ENCODE measurements around the gene CCDC92B.
A peak's percentile ranks its signal among the peaks of the same experiment; 100 is the strongest.
"Not testable (repeated sequence)": the region's sequence is repeated elsewhere in the genome, so short reads cannot be mapped to it uniquely, and the experiment has no call there.

CCDC92B gene

DNA sequence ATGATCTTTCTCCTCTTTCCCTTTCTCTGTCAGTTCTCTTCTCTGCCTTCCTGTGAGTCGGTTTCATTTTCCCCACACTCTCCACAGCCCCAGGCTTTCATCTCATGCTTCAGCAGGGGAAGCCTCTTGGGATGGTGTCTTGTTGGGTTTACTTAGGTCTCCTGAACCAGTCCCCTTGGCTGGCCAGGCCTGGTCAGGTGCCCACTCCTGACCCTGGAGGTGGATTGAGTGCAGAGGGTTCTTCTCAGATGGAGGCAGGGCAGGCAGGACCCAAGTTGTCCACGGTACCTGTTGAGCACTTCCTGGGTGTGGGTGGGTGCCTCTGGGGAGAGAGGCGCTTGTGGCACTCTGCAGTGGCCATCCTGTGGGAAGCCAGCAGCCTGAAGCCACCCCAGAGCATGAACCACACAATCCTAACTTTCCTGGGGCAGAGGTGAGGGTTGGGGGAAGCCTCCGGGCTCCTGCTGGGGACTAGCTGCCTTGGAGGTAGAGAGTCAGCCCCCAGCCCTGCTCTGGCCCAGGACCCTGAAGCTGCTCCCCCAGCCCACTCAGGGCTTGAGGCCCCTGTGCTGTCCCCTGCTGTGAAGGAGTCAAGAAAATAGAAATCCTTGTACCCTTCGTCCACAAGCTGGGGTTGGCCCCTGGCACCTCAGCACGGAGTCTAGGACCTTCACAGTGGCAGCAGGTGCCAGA lies 44.8 kb upstream of the CCDC92B start:
- Histone ChIP-seq H4K20me1 (peaks cover 0 to 17% (median 15%) of the 10 kb centered on the region in 11 experiments; a peak in 16 of 22 replicates), H3K4me1 (peaks cover 85 to 97% (median 91%) of the 10 kb centered on the region in 10 experiments), H3K9me3 (replicated peaks in 1 of 11) (no peaks in the 10 kb centered on the region), H3K4me3 (peak overlapping the region in 9 of 10 experiments; percentile 12 to 83 (median 75); a peak in 14 of 20 replicates), H3K36me3 (no peaks in the 10 kb centered on the region), H3K27ac (peak overlapping the region in 10 of 11 experiments; percentile 23 to 98 (median 94); a peak in 20 of 22 replicates), H3K9ac (peak overlapping the region; percentile 16 to 88 (median 83); a peak in 20 of 22 replicates), H3K27me3 (no peaks in the 10 kb centered on the region), H3K4me2 (peak overlapping the region; percentile 92 to 100 (median 98))
- TF ChIP-seq Cebpa-rat (IDR thresholded peaks at IDR 0.05) = no peak

DNA sequence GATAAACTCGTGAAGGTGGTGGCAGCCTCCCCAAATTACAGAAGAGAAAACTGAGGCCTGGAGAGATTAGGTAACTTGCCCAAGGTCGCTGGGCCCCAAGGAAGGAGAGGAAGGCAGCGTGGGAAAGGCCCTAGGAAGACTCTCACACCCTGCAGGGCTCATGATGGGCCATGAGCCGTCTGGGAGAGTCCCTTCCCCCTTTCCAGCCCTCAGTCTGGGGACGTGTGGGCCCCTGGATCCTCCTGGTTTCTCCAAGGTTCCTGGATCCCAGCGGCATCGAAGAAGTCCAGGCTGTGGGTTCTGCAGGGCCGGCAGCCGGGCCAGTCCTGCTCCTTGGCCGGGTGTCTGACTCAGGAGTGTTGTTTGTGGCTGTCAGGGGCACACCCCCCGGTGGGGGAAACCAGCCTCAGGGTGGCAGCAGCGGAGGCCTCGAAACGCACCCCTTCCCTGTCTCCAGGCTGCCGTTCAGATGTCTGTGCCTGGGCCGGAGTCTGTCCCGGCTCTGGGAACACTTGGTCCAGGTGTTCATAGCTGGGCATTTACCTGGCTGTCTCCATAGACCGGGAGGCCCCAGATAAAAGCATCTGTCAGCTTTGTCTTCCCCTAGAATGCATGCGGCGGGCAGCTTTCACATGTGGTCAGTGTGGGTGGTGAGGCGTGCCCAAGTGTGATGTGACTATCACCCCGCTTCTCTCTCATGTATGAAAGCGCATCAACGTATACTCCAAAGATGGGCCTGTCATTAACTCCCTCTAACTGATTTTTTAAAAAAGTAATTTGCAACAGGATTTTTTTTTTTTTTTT lies 43.1 kb upstream of the CCDC92B start:
- H3K4me3 ChIP-seq = peak overlapping the region in 5 of 10 experiments; percentile 3 to 29 (median 12); a peak in 9 of 20 replicates
- peak overlapping the region; percentile 92 to 100 (median 98) for H3K4me2 ChIP-seq
- peak overlapping the region; percentile 23 to 88 (median 82); a peak in 21 of 22 replicates for H3K9ac ChIP-seq
- no peaks in the 10 kb centered on the region for H3K36me3 ChIP-seq
- peak overlapping the region; percentile 49 to 98 (median 93); a peak in 21 of 22 replicates for H3K27ac ChIP-seq
- peaks cover 72 to 97% (median 88%) of the 10 kb centered on the region in 10 experiments for H3K4me1 ChIP-seq
- H4K20me1 ChIP-seq = peaks cover 0 to 1% (median under 1%) of the 10 kb centered on the region in 11 experiments; a peak in 6 of 22 replicates
- no peak for TF ChIP-seq Cebpa-rat (IDR thresholded peaks at IDR 0.05)
- H3K27me3 ChIP-seq = no peaks in the 10 kb centered on the region
- no peaks in the 10 kb centered on the region for H3K9me3 ChIP-seq (replicated peaks in 1 of 11)

DNA sequence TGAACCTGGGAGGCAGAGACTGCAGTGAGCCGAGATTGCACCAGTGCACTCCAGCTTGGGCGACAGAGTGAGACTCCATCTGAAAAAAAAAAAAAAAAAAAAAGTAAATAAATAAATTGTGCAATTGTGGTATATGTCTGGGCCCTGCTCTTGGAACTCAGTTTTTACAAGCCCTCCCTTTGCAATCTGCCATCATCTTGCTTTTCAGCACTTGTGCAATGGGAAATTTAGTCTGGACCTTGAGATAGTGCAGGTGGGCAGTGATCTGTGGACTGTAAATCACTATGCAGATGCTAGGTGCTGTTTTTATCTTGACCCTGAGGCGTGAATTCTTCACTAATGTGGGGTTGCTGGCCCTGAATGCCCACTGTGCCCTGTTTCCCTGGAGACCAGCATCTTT lies 40.2 kb upstream of the CCDC92B start:
- H3K27ac ChIP-seq = peak overlapping the region in 10 of 11 experiments; percentile 76 to 98 (median 94); a peak in 18 of 22 replicates
- H3K4me3 ChIP-seq = peak overlapping the region in 4 of 10 experiments; percentile 20 to 60 (median 36); a peak in 3 of 20 replicates
- H3K27me3 ChIP-seq = no peaks in the 10 kb centered on the region
- peak overlapping the region in 9 of 11 experiments; percentile 71 to 88 (median 82); a peak in 17 of 22 replicates for H3K9ac ChIP-seq
- H3K4me1 ChIP-seq = peaks cover 66 to 99% (median 93%) of the 10 kb centered on the region in 10 experiments
- no peaks in the 10 kb centered on the region for H3K36me3 ChIP-seq
- H4K20me1 ChIP-seq = no peaks in the 10 kb centered on the region
- H3K9me3 ChIP-seq (replicated peaks in 1 of 11) = no peaks in the 10 kb centered on the region
- peak in 7 of 11 experiments; percentile 48 to 95 (median 75); a peak in 13 of 22 replicates for TF ChIP-seq Cebpa-rat (IDR thresholded peaks at IDR 0.05)
- peak overlapping the region; percentile 86 to 100 (median 98) for H3K4me2 ChIP-seq

DNA sequence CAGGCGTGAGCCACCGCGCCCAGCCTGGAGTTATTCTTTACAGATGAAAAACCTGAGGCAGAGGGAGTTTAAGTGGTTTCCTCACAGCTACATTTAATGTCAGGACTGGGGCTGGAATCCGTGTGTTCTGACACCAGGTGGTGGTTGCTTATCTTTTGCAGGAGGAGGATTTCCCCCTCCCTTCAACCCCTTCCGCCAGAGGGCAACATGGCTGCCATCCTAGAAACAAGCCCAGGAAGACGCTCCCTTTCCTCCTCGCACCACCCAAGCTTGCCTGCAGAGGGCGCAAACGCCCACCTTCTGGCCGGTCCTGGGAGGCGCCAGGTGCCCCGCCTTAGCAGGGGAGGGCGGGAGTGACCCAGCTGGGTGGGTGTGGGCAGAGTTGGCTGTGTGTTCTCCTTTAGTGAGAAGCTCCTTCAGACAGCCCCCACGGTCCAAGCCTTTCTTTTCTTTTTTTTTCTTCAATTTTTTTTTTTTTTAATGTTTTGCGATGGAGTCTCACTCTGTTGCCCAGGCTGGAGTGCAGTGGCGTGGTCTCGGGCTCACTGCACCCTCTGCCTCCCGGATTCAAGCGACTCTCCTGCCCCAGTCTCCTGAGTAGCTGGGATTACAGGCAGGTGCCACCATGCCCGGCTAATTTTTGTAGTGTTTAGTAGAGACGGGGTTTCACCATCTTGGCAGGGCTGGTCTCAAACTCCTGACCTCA lies 36.9 kb upstream of the CCDC92B start:
- peak overlapping the region in 10 of 11 experiments; percentile 53 to 98 (median 84); a peak in 20 of 22 replicates for H3K27ac ChIP-seq
- no peaks in the 10 kb centered on the region for H3K36me3 ChIP-seq
- peak overlapping the region in 10 of 11 experiments; percentile 20 to 70 (median 58); a peak in 14 of 22 replicates for H3K9ac ChIP-seq
- H3K4me1 ChIP-seq = peaks cover 56 to 86% (median 76%) of the 10 kb centered on the region in 10 experiments
- H3K27me3 ChIP-seq = no peaks in the 10 kb centered on the region
- peaks cover 0 to 4% (median 0%) of the 10 kb centered on the region in 11 experiments; a peak in 1 of 22 replicates for H3K9me3 ChIP-seq (replicated peaks in 1 of 11)
- no peaks in the 10 kb centered on the region for H4K20me1 ChIP-seq
- H3K4me2 ChIP-seq = peak overlapping the region; percentile 69 to 82 (median 71)
- TF ChIP-seq Cebpa-rat (IDR thresholded peaks at IDR 0.05) = no peak
- peak overlapping the region in 3 of 10 experiments; percentile 21 to 38 (median 25); a peak in 5 of 20 replicates for H3K4me3 ChIP-seq

DNA sequence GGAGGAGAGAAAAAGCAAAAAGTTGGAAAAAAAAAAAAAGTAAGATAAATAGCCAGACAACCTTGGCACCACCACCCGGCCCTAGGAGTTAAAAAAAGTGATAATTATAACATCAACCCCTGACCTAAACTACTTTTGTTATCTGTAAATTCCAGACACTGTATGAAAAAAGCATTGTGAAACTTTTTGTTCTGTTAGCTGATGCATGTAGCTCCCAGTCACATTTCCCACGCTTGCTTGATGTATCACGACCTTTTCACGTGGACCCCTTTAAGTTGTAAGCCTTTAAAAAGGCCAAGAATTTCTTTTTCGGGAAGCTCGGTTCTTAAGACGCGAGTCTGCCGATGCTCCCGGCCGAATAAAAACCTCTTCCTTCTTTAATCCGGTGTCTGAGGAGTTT lies 35.9 kb upstream of the CCDC92B start:
- H3K4me1 ChIP-seq = peaks cover 47 to 85% (median 74%) of the 10 kb centered on the region in 10 experiments
- H3K4me3 ChIP-seq; H3K27me3 ChIP-seq; H3K9me3 ChIP-seq (replicated peaks in 1 of 11); H3K36me3 ChIP-seq; H4K20me1 ChIP-seq: not testable (repeated sequence)
- peak overlapping the region in 4 of 11 experiments; percentile 50 to 74 (median 70); a peak in 4 of 22 replicates for H3K4me2 ChIP-seq
- peak overlapping the region in 8 of 11 experiments; percentile 63 to 98 (median 83); a peak in 15 of 22 replicates for H3K27ac ChIP-seq
- peak overlapping the region in 4 of 11 experiments; percentile 20 to 48 (median 36); a peak in 6 of 22 replicates for H3K9ac ChIP-seq

DNA sequence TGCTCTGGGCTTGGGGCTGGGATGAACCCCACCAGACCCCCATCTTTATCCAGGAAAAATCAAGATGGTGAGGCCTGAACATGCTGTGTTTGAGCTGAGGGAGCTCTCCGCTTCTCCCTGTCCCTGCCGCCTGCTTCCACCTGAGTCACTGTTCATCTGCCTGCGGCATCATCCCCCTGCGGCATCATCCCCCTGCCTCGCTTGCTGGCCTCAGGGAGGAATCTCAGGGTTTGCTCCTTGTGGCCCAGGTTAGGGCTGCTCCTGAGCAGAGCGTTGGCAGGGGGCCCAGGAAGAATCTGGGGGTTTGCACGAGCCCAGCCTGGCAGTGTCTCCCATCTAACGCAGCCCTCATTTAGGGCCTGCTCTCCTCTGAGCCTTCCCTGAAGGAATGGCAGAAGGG lies 35.4 kb upstream of the CCDC92B start:
- no peaks in the 10 kb centered on the region for H3K36me3 ChIP-seq
- no peaks in the 10 kb centered on the region for H3K27me3 ChIP-seq
- no peak overlapping the region for H3K4me3 ChIP-seq
- peak overlapping the region in 5 of 11 experiments; percentile 20 to 48 (median 33); a peak in 7 of 22 replicates for H3K9ac ChIP-seq
- H3K4me2 ChIP-seq = no peak overlapping the region; a peak in 1 of 22 replicates
- no peaks in the 10 kb centered on the region for H4K20me1 ChIP-seq
- peaks cover 42 to 85% (median 73%) of the 10 kb centered on the region in 10 experiments for H3K4me1 ChIP-seq
- peak overlapping the region in 8 of 11 experiments; percentile 27 to 98 (median 74); a peak in 11 of 22 replicates for H3K27ac ChIP-seq
- no peak for TF ChIP-seq Cebpa-rat (IDR thresholded peaks at IDR 0.05)
- H3K9me3 ChIP-seq (replicated peaks in 1 of 11) = peaks cover 0 to 4% (median 0%) of the 10 kb centered on the region in 11 experiments; a peak in 1 of 22 replicates

DNA sequence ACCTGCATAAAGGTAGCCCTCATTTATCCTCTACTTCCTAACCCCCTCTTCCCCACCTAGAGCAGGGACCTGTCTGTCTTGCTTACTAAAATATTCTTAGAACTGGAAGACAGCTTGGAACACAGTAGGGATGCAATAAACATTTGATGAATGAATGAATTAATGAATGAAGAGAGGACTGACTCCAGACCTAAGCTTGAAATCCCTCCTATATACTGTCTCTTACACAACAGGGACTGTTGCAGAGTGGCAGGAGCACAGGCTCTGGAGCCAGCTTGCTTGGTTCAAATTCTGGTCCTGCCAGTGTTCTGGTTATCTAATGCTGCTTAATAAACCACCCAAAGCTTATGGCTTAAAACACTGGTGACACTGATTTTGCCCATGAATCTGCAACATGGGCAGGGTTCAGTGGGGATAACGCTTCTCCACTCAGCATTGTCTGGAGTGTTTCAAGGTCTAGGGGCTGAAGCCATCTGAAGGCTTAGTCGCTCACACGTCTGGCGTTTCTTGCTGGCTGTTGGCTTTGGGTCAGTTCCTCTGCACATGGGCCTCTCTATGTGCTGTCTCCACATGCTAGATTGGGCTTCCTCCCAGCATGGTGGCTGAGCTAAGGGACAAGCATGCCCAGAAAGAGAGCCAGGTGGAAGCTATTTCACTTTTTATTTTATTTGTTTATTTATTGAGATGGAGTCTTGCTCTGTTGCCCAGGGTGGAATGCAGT lies 34.0 kb upstream of the CCDC92B start:
- Histone ChIP-seq H3K9me3 (replicated peaks in 1 of 11) (peaks cover 0 to 4% (median 0%) of the 10 kb centered on the region in 11 experiments; a peak in 1 of 22 replicates), H3K27ac (peak overlapping the region in 2 of 11 experiments; percentile 10 to 98; a peak in 1 of 22 replicates), H3K4me2 (peak overlapping the region in 4 of 11 experiments; percentile 57 to 77 (median 69); a peak in 6 of 22 replicates), H3K36me3 (no peaks in the 10 kb centered on the region), H4K20me1 (peaks cover 0 to 3% (median 0%) of the 10 kb centered on the region in 11 experiments; a peak in 1 of 22 replicates), H3K27me3 (no peaks in the 10 kb centered on the region), H3K4me1 (peaks cover 37 to 85% (median 71%) of the 10 kb centered on the region in 10 experiments), H3K9ac (no peak overlapping the region), H3K4me3 (no peak overlapping the region)
- TF ChIP-seq Cebpa-rat (IDR thresholded peaks at IDR 0.05) = no peak
